ENCODE data around the gene ETNPPL. TPM values are rescaled to one million over a fixed set of nuclear protein-coding genes. Genes with fewer than 3 reads are reported as not detected.

ETNPPL gene
- total RNA-seq, 1 experiment from 2014 or later, result 0.66 TPM

GRCh38 chr4:108763986-108764385 lies 1.1 kb upstream of the ETNPPL start:
- Mint-ChIP-seq H3K4me1 (peaks cover 13% of the 10 kb centered on the region), H3K27me3 (ENCODE audit: low read depth) (peaks cover 29% of the 10 kb centered on the region), H3K4me3 (no peak overlapping the region), H3K36me3 (0 out of 2 replicates have a peak, but pooled peaks cover 3% of the 10 kb centered on the region), H3K9me3 (no peaks in the 10 kb centered on the region), H3K27ac (no peak overlapping the region)
- DNase-seq (ENCODE audit: low spot score) (no peak), ATAC-seq (no peak)
- POLR2A ChIA-PET, result no interaction called here
- CTCF ChIA-PET, result no interaction called here
- no peak for TF ChIP-seq ZNF121 (CRISPR knock-in tag; IDR thresholded peaks at IDR 0.05)
- TF ChIP-seq ELF4 (CRISPR knock-in tag; IDR thresholded peaks at IDR 0.05; ENCODE audit: low read depth), result no peak
- no peak for TF ChIP-seq ATF1 (CRISPR knock-in tag; IDR thresholded peaks at IDR 0.05)

GRCh38 chr4:108763226-108763593 lies 357 bp upstream of the ETNPPL start:
- ChIA-PET POLR2A (interaction anchor here (0.6 to 0.9 kb wide), 2 partner anchors 414 to 613 kb away, joined by 3 to 5 read pairs; no protein-coding TSS in a partner anchor), CTCF (interaction anchor here (0.6 to 0.7 kb wide), 3 partner anchors 15 to 632 kb away, joined by 3 read pairs; no protein-coding TSS in a partner anchor)
- TF ChIP-seq SOX15 (CRISPR knock-in tag; IDR thresholded peaks at IDR 0.05), result no peak
- TF ChIP-seq JUN (CRISPR knock-in tag; IDR thresholded peaks at IDR 0.05), result no peak
- TF ChIP-seq SMAD4 (CRISPR knock-in tag; IDR thresholded peaks at IDR 0.05), result no peak
- no peak for TF ChIP-seq OVOL2 (CRISPR knock-in tag; IDR thresholded peaks at IDR 0.05; ENCODE audit: borderline replicate concordance)
- TF ChIP-seq USF1 (CRISPR knock-in tag; IDR thresholded peaks at IDR 0.05), result no peak
- no peak for TF ChIP-seq AR (CRISPR knock-in tag; IDR thresholded peaks at IDR 0.05)
- TF ChIP-seq CDX4 (CRISPR knock-in tag; IDR thresholded peaks at IDR 0.05; ENCODE audit: borderline replicate concordance), result no peak
- TF ChIP-seq IRF2 (CRISPR knock-in tag; IDR thresholded peaks at IDR 0.05; ENCODE audit: borderline replicate concordance, low read depth), result no peak
- no peaks in the 10 kb centered on the region for H3K9me3 Mint-ChIP-seq
- DNase-seq (ENCODE audit: low spot score) (no peak), ATAC-seq (no peak)
- H3K4me1 Mint-ChIP-seq, result peaks cover 13% of the 10 kb centered on the region
- no peak overlapping the region for H3K27ac Mint-ChIP-seq
- H3K36me3 Mint-ChIP-seq, result 0 out of 2 replicates have a peak, but pooled peaks cover 3% of the 10 kb centered on the region
- peak overlapping the region; percentile 75 for H3K4me3 Mint-ChIP-seq
- peaks cover 29% of the 10 kb centered on the region for H3K27me3 Mint-ChIP-seq (ENCODE audit: low read depth)

- no peak overlapping the region for H3K4me3 Mint-ChIP-seq
- H3K9me3 Mint-ChIP-seq, result no peaks in the 10 kb centered on the region
- DNase-seq (ENCODE audit: low spot score) (no peak), ATAC-seq (no peak)
- no peak overlapping the region for H3K27ac Mint-ChIP-seq
- H3K4me1 Mint-ChIP-seq, result peaks cover 13% of the 10 kb centered on the region
- peaks cover 20% of the 10 kb centered on the region for H3K27me3 Mint-ChIP-seq (ENCODE audit: low read depth)
- no peaks in the 10 kb centered on the region for H3K36me3 Mint-ChIP-seq
- POLR2A ChIA-PET, result no interaction called here
- CTCF ChIA-PET, result no interaction called here
- TF ChIP-seq MXD4 (CRISPR knock-in tag; IDR thresholded peaks at IDR 0.05; ENCODE audit: borderline replicate concordance), result no peak
- no peak for TF ChIP-seq TCF7 (CRISPR knock-in tag; IDR thresholded peaks at IDR 0.05; ENCODE audit: low read depth)
- TF ChIP-seq ELF4 (CRISPR knock-in tag; IDR thresholded peaks at IDR 0.05; ENCODE audit: low read depth), result no peak
- TF ChIP-seq ZNF396 (CRISPR knock-in tag; IDR thresholded peaks at IDR 0.05; ENCODE audit: borderline replicate concordance), result no peak
- TF ChIP-seq AFF4 (CRISPR knock-in tag; IDR thresholded peaks at IDR 0.05; ENCODE audit: borderline replicate concordance), result no peak
- no peak for TF ChIP-seq ZSCAN18 (CRISPR knock-in tag; IDR thresholded peaks at IDR 0.05)
- no peak for TF ChIP-seq IRF2 (CRISPR knock-in tag; IDR thresholded peaks at IDR 0.05; ENCODE audit: borderline replicate concordance, low read depth)
- TF ChIP-seq ETV6 (CRISPR knock-in tag; IDR thresholded peaks at IDR 0.05), result no peak
- no peak for TF ChIP-seq ESRRA (CRISPR knock-in tag; IDR thresholded peaks at IDR 0.05; ENCODE audit: borderline replicate concordance)
- no peak for TF ChIP-seq ZNF512 (CRISPR knock-in tag; IDR thresholded peaks at IDR 0.05; ENCODE audit: borderline replicate concordance)
Observed at GRCh38 chr4:108758498-108758897, 4.4 kb downstream of the ETNPPL start.
